Ecto neural progenitor cell (in vitro differentiated cells): ENCODE data around the gene KRT5.
A peak's percentile ranks its signal among the peaks of the same experiment; 100 is the strongest.

Source experiments
- DNase-seq: peaks from one replicate; pipeline ENCODE4 v3.0.0-alpha.2; 2018; ENCODE audit warnings: low spot score

The KRT5 gene

DNA sequence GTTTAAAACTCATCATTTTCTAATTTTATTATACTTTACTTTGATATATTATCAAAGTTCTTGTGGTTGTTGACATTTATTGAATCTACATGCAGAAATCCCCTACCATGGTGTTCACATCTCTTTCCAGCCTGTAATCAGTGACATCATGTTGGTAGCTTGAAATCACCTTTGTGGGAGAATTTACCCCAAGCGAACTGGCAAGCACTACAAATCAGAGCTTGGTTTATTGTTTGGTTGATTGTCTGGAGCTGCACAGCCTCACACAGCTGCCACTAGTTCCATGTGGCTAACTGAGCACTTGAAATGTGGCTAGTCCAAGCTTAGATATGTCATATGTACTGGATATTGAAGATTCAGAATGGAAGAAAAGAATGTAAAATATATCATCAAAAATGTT is 15.4 kb upstream of the KRT5 start:
- DNase-seq: no peak

DNA sequence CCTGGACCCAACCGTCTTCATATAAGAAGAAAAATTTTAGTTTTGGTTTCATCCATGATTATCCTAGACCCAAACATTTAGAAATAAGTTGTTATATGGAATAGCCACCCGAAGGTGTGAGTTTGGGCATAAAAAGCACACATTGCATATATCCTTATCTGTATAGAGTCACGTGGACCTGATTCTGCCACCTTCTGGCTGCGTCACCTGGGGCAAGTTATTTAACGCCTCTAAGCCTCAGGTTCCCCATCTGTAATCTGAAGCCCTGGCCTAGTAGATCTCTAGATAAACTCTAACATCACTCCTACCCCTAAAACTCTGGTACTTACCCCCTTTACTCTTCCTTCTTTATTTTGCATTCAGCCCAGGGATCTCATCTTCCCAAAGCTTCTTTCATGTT is 14.3 kb upstream of the KRT5 start:
- DNase-seq: no peak

DNA sequence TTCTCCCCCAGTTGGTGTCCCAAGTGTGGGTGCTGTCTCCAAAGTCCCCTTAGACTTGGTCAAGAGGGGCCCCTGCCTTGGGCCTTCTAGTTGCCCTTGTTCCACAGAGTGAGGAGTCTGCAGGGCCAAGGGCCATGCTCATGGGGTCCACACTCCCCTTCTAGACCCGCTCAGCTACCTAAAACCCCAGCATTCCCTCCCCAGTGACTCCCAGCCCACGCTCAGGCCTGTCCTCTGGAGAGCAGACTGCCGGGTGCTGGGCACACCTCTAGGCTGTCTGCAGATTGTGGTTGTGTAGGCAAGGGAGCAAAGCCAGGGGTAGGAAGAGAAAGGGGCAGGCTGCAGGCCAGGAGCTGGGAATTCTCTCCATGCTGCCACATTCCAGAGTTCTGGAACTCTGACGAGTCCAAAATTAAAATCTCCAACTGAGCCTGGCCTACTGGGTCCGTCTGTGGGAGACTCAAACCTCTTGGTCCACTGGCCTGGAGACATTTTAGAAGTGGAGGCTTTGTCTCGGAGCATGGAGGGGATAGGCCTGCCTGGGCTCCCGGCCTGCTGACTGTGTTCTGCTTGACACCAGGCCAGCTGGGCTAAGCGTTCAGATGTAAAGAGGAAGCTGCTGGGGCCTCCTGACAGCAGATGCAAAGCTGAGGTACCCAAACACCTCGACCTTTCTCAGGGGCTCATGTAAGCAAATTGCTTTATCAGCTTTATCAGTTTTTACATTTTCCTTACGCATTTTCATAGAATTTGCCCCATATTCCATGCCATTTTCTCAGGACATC is 13.7 kb upstream of the KRT5 start:
- DNase-seq: no peak

DNA sequence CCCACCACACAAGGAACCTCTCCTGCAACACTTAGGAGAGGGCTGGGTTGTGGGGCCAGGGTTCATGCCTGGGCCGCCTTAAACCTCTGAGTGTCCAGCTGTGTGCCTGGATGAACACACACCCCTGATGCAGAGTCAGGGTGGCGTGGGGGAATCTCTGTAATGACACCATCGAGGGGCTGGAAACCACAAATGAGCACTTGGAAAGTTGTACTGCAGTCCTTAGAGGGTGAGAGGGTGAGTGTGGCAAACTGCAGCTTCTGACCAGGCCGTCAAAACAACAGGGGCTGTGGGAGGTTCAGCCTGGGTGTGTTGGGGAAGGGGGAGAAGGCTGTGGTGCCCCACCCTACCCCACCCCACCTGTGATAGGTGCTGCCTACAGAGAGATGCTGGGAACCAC is 12.4 kb upstream of the KRT5 start:
- DNase-seq: no peak

DNA sequence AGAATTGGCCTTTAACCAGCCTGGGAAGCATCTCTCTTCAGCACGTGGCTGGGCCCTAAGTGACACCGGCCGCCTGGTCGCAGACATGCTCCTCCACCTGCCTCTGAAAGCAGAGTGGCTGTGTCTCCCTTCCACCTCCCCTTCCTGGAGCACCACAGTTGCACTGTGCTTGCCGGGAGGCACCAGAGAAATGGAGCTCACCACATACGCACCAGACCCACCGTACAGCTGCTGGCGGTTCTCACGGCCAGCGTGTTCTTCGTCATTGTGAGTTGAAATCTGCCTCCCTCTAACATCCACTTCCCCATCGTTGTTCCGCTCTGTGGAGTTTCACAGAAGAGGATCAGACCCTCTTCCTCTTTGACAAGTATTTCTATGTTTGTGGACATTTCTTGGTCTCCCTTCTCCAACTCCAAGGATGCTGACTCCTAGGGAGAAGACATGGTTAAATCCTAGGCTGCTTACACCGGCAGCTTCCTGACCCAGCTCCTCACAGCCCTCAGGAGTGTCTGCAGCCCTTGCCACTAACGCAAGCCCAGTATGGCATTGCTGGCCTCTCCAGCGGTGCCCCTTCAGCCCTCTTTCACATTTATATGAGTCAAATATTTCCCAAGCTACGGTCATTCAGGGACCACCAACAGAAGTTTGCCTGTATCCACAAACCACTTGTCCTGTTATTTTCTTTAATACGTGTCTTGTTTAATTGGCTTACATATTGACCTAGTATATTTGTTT is 11.5 kb upstream of the KRT5 start:
- DNase-seq: no peak

DNA sequence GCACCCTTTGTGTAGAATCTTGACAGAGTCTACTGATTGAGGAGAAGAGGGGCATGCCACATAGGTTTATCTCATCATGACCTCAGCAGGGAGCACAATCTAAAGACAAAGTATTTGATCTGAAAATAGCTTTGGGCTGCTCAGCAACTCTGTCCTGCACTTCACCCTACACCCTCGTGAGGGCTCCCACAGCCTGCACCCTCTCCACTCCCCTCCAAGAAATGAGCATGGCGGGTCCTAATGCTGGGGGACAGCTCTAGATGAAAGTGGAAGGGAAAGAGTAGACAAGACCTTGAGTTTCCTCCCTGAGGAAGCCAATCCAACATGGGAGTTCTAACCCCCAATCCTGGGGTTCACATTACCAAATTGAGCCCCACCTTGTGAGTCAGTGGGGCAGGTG is 10.7 kb upstream of the KRT5 start:
- no peak for DNase-seq

DNA sequence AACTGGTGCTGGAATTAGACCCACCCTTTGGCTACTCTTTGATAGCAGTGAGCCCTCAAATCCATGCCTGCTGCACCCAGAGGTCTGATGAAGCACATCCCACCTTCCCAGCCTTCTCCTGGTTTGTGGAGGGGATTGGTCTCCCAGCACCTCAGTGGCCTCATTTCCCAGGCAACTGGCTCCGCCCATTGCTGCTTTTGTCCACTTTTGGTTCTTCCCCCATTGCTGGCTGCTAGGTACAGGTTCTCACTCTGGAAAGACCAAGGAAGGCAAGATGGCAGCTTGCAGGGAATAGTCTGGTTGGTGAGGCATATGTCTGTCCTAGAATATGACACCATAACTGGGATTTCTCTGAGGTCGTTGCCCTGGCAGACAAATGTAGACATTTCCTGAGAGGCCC is 10.2 kb upstream of the KRT5 start:
- DNase-seq: no peak

DNA sequence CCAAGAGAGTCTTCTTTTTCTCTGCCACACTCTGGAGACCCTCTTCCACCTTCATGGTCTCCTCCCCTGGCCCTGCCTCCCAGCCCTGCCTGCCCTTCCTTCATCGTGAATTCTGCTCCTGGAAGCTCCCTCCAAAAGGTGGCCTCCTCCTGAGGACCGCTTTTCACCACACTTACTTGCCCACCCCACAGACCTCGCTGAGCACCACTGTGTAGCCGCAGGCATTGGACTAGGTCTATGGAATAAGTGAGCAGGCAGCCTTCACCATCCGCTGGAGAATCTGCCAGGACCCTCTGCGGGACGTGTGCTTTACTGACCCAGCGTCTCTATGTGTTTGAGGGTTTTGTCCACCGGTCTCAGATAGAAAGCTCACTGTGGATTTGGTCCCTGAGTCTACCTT is 9.7 kb upstream of the KRT5 start:
- no peak for DNase-seq

DNA sequence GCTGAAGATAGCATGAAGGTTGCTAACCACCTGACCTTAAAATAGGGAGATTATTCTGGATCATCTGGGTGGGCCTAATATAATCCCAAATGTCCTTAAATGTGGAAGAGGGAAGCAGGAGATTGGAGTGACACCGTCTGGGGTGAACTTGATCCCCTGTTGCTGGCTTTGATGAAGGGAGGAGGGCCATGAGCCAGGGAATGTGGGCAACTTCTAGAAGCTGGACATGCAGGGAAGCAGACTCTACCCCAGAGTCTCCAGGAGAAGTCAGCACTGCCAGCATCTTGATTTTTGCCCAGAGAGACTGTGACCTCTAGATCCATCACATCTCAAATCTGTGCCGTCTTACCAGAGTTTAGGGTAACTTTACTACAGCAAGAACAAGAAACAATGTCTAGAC is 9.2 kb upstream of the KRT5 start:
- DNase-seq: no peak

DNA sequence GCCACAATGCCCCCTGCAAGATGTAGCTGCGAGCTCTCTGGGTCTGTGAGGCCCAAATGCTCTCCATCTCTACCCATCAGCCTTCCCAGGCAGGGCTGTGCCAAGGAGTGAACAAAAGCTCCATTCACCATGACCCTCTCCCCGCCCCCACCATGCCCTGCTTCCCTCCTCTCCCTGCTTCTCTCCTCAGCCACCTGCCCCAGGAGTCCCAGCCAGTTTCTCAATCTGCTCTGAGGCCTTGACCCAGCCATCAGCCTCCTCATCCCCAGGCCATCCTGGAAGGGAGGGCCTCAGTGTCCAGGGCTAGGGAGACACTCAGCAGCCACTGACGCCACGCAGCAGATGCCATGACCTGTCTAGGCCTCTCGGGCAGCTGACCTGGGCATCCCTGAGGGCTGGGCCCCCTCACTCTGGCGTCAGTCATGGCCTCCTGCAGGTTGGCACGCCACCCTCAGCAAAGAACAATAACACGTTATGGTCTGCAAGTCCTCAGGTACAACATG is 8.5 kb upstream of the KRT5 start:
- peak; percentile 38 for DNase-seq

DNA sequence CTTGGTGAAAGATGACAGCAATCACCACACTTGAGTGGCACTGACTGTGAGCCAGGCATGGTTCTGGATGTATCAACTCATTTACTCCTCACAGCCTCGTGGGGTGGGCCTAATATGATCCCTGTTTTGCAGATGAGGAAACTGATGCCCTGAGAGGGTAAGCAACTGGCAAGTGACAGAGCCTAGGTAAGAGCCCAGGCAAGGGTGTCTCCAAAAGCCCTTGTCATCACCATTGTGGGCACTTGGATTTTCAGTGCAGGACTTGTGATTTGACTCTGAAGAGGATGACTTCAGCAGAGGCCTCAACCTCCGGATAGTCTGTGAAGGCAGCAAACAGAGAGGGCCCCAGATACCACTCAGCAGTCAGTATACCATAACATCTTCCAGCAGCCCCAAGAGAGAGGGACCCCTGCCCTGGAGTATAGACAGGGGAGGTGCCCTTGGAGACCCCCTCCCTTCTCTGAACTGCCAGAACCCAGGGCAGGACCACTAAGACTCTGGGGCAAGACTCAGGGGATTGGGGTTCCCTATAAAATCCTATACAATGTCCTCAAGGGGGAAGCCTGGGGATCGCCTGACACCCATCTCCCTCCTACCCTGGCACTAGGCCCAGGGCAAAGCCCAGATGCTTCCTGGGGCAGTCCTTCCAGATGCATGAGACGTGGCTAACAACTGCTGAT is 7.1 kb upstream of the KRT5 start:
- DNase-seq: no peak

DNA sequence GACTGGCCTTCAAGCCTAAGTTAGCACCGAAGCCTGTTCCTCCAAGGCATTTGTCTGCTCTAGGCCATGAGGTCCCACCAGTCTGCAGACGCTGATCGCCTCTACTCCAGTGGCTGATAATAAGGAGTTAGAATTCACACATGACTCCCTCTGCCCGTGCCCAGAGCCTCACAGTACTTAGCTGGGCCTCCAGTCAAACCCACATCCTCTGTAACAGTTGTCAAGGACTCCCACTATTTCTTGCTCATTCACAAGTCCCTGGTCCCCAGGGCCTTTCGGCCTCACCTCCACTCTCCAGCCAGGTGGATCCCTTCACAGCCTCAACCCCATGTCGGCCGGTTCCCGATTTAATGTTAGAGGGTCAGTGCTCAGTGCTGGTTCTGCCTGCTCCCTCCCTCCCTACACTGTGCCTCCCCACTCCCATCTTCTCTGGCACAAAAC is 6.3 kb upstream of the KRT5 start:
- DNase-seq: peak; percentile 34

DNA sequence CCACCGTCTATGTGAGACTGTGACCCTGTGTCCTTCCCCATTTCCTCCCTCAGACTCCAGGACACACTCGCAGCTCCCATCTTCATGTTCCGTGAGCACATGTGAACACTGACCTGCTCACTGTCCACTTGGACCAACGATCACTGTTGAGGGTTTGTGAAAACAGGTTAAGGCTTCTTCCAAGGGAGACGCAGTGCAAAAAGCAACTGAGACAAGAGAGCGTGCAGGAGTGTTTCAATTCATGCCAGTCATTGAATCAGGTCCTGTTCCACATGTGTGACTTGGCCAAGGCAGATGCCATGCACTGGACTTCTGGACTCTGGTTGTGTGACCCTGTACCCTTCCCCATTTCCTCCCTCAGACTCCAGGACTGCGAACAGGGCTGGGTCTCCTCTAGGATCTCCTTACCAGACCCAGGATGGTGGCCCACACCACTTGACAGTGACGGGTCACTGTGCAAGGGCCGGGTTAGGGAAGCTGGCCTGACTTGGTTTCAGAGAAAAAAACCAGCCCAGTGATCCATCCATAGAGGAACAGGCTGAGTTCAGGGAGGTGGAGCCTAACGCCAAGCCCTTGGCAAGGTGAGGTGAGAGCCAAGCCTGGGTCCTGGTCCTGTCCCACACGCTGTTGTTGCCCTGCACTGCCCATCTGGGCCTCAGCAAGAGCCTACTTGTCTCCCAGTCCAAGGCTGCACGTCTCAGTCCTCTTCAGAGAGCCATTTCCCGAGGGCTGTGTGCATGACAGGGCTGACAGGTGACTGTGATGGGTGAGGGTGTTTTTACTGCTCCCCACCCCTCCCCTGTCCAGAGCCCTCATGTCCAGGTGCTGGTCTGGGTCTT is 5.7 kb upstream of the KRT5 start:
- peak; percentile 38 for DNase-seq

DNA sequence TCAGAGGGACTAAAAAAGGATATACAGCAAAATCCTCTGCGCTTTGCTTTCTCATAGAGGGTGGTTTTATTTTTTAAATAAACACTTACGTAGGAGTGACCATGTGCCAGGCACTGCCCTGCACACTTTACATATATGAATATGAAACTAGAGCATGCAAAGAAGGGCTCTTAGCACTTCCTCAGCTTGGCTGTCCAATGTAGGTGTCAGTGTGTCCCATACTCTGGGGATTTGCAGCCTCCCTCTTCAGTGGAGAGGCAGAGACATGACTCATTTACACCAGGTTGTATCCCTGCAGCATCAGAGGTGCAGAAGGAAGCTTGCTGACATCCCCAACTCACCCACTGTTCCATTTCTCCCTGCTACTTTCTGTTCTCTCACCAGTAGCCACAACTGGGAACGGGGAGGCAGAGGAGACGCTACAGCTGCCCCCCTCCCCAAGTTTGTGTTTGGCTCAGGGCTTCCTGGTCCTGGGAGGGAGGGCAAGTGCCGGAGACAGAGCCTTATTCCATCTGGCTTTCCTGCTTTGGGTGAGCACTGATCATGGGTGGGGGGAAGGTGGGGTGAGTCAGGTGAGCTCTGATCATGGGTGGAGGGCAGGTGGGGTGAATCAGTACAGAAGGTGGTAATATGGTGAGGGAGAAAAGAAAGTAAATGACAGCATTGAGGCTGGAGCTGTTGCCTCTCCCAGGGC is 4.9 kb upstream of the KRT5 start:
- peak; percentile 41 for DNase-seq

DNA sequence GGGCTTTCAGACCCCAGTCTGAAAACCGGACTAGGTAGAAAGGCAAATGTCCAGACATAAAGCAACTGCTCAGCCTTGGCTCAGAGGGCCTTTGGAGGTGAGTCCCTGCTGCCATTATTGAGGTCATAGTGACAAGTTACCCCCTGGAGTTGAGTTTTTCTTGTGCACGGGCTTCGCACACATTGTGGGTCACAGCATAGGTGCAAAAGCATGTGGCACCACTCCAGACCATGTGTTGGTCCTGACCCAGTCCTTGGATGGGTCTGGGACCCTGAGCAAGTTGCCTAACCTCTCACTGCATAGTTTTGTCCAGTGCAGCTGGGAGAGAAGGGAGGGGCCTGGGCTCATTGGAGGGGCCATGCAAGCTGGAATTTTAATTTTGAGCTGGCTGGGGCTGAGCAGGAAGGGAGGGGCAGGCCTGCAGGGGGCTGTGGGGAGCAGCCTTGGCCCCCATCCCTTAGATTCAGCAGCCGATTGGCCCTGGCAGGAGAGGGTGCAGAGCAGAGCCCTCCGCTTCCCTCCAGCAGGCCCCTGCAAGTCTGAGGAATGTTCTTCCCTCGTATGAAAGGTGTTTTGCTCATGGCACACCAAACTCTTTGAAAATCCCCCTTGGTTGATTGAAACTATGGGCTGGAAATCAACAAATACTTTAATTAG is 4.2 kb upstream of the KRT5 start:
- DNase-seq: peak; percentile 47

DNA sequence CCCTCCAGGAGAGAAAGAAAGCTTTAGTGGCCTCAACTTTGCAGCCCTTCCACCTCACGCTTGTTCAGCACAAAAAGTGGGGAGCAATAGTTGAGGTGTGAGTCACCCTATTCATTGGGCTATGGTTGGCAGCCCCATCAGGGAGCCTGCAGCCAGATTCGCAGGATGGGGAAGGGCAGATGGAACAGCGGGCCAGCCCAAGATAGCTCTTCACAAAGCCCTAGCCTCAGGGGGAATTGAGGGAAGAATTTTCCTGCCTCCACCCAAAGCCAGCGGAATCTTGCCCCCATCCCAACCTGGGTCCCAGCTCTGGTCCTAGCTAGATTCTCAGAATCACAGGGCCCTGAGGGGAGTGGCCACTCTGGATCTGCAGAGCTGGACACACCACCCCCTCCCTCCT is 3.6 kb upstream of the KRT5 start:
- DNase-seq: peak; percentile 45

DNA sequence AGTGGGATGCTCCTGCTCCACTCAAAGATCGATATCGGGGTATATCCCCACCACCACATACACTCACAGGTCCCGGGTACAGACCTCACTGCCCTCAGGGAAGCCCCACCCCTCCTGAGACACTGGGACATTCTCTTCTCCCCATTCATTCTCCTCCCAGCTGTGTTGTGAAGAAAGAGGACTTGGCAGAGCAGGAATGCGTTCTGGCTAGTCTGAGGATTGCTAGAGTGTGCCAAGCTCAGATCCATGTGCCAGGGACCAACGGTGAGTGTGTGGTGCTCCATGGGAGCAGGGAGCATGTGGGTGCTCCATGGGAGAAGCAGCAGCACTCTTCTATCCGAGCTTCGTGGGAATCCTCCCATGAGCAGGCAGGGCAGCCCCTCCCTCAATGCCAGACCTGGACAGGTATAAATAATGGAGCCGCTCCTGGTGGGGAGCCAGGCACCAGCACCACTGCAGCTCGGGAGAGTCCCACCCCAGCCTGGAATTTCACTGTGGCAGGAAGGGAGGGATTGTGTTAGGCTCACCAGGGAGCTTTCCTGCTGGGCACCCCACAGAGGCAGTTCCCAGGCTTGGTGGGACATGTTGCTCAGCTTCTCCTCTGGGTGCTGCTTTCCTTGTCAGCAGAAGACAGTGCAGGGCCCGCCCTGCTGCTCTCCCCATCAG is 2.3 kb upstream of the KRT5 start:
- DNase-seq: peak; percentile 38

DNA sequence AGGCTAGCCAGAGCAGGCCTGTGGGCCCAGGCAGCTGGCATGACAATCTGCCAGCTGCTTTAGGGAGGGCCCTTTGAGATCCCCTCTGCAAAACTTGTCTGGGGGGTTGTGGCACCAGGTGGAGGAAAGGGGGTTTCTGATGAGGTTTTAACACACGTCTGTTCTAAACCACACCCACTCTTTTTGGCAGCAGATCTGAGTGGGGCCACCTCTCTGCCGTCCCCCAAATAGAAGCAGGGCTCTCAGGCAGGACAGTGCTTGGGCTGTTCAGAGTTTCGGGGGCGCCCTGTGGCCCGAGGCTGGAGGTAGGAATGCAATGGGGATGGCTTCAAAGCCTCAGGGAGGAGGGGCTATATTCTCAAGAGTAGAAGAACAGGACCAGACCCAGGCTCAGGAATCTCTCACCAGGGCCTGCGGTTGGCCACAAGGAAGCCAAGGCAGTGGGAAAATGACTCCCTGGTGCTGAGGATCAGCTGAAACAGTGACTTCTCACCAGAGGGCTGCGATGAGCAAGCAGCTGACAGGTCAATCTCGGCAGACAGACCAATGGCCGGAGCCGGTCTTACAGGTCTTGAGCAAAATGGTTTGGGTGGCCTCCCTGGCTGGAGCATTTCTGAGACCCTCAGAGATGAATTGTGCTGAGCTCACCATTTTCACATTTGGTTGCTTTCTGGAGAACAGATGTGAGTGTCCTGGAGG is 1.5 kb upstream of the KRT5 start:
- peak; percentile 50 for DNase-seq

DNA sequence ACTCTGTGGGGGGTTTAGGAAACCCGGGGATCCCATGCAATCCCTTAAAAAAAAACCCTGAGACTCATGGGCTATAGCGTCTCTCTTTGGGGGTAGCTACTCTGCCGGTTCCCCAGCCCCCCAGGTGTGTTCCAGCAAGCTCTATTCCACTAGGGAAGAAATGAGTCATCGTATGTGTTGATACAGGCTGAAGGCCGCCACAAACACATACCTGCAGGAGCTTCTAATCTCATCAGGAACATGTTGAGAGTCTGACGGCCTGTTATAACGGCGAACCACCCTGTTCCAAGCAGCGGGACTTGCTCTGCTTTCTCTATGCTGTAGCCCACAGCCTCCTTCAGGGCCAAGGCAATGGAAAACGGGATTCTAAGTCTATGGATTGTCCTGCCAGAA is 977 bp upstream of the KRT5 start:
- DNase-seq: peak; percentile 46

DNA sequence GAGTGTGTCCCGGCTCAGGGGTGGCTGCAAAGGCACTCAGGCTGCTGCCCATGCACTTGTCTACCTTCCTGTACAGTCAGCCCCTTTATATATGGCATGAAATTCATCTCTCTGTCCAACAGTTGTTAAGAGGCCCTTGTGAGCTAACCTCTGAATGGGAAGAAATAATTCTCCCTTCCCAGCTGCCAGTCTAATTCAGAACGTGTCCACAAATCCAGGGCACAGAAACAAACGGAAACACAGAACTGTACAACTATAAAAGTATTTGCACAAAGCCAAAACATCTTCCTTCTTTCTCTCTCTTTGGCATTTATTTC is 849 bp downstream of the KRT5 start:
- DNase-seq: no peak
